Neuronal stem cell (in vitro differentiated cells): ENCODE data around the gene GRM1. TPM values are rescaled to one million over a fixed set of nuclear protein-coding genes. Genes with fewer than 3 reads are reported as not detected.

Source experiments
- DNase-seq: peaks from one replicate; pipeline ENCODE4 v3.0.0-alpha.2; 2013; ENCODE audit warnings: low spot score
- H2AFZ ChIP-seq: one replicate; pipeline ENCODE4 v1.6.1; 2013; ENCODE audit warnings: mild to moderate bottlenecking, low read length, inconsistent platforms
- H2AK5ac ChIP-seq: 2 replicates; pipeline ENCODE4 v1.6.1; 2013; ENCODE audit warnings: low read depth, mild to moderate bottlenecking, inconsistent platforms, low read length, moderate library complexity, mixed read lengths
- H2BK120ac ChIP-seq: 2 replicates; pipeline ENCODE4 v1.6.1; 2013; ENCODE audit warnings: low read depth, mild to moderate bottlenecking, inconsistent platforms, low read length, moderate library complexity, mixed read lengths
- H2BK12ac ChIP-seq: one replicate; pipeline ENCODE4 v1.6.1; 2013; ENCODE audit warnings: low read length, inconsistent platforms
- H2BK15ac ChIP-seq: 2 replicates; pipeline ENCODE4 v1.6.1; 2013; ENCODE audit warnings: mild to moderate bottlenecking, low read length, inconsistent platforms, mixed read lengths
- H2BK5ac ChIP-seq: one replicate; pipeline ENCODE4 v1.6.1; 2013; ENCODE audit warnings: inconsistent platforms, mild to moderate bottlenecking, low read length, moderate library complexity
- H3K14ac ChIP-seq: one replicate; pipeline ENCODE4 v1.6.1; 2013; ENCODE audit warnings: low read length, inconsistent platforms
- H3K18ac ChIP-seq: 2 replicates; pipeline ENCODE4 v1.6.1; 2013; ENCODE audit warnings: low read length, inconsistent platforms
- H3K23ac ChIP-seq: 2 replicates; pipeline ENCODE4 v1.6.1; 2013; ENCODE audit warnings: low read depth, mild to moderate bottlenecking, mixed read lengths, low read length, inconsistent platforms; ENCODE audit not compliant: poor library complexity
- H3K27ac ChIP-seq: replicated peaks from 3 replicates; pipeline ENCODE4 v1.5.1; 2013; ENCODE audit warnings: low read length, inconsistent platforms
- H3K27me3 ChIP-seq, 3 experiments: 2 replicates each; pipeline ENCODE4 v1.6.1; 2013; ENCODE audit warnings: low read length in 3 of 3, mild to moderate bottlenecking in 2 of 3, inconsistent platforms in 1 of 3, low read depth in 1 of 3, mixed read lengths in 1 of 3, moderate library complexity in 1 of 3; ENCODE audit not compliant: control insufficient read depth in 3 of 3, insufficient read depth in 3 of 3
- H3K36me3 ChIP-seq, 2 donors: replicated peaks in 1 of 2; 2 replicates each; pipeline ENCODE4 v1.6.1; 2013; ENCODE audit warnings: low read length in 2 of 2; ENCODE audit not compliant: control insufficient read depth in 2 of 2, insufficient read depth in 2 of 2
- H3K4ac ChIP-seq: 2 replicates; pipeline ENCODE4 v1.6.1; 2013; ENCODE audit warnings: inconsistent platforms, mild to moderate bottlenecking, low read length, moderate library complexity
- H3K4me1 ChIP-seq, 2 donors: 1 replicate in 1 of 2; 2 replicates in 1 of 2; pipeline ENCODE4 v1.6.1; 2013; ENCODE audit warnings: low read length in 2 of 2, low read depth in 1 of 2; ENCODE audit not compliant: control insufficient read depth in 2 of 2, insufficient read depth in 1 of 2
- H3K4me2 ChIP-seq: one replicate; pipeline ENCODE4 v1.6.1; 2013; ENCODE audit warnings: mild to moderate bottlenecking, low read length, inconsistent platforms; ENCODE audit not compliant: insufficient read depth, poor library complexity, severe bottlenecking
- H3K4me3 ChIP-seq, 2 donors: 2 replicates each; pipeline ENCODE4 v1.5.1; 2013; ENCODE audit warnings: low read length in 2 of 2, mild to moderate bottlenecking in 2 of 2, inconsistent platforms in 1 of 2, moderate library complexity in 1 of 2
- H3K79me1 ChIP-seq: one replicate; pipeline ENCODE4 v1.6.1; 2013; ENCODE audit warnings: low read depth, mild to moderate bottlenecking, inconsistent platforms, low read length, moderate library complexity
- H3K9ac ChIP-seq: one replicate; pipeline ENCODE4 v1.6.1; 2013; ENCODE audit warnings: mild to moderate bottlenecking, low read depth, low read length, inconsistent platforms; ENCODE audit not compliant: poor library complexity
- H3K9me3 ChIP-seq, 2 donors: replicated peaks in 1 of 2; 2 replicates each; pipeline versions ENCODE3 to v1.6.1; 2013; ENCODE audit warnings: low read length in 2 of 2, mild to moderate bottlenecking in 2 of 2, inconsistent platforms in 1 of 2, low read depth in 1 of 2, mixed read lengths in 1 of 2, moderate library complexity in 1 of 2; ENCODE audit not compliant: control insufficient read depth in 2 of 2, insufficient read depth in 1 of 2
- H4K8ac ChIP-seq: one replicate; pipeline ENCODE4 v1.6.1; 2013; ENCODE audit warnings: low read depth, mild to moderate bottlenecking, inconsistent platforms, low read length, moderate library complexity
- H4K91ac ChIP-seq: one replicate; pipeline ENCODE4 v1.6.1; 2013; ENCODE audit warnings: low read length, low read depth, mild to moderate bottlenecking, inconsistent platforms; ENCODE audit not compliant: poor library complexity
- WGBS, 2 donors: extraction: QIAGEN DNeasy Blood & Tissue Kit; methylation state at CpG; one replicate each; pipeline ENCODE4 v1.1.7; 2013; ENCODE audit warnings: missing lambda C conversion rate in 2 of 2, mixed read lengths in 1 of 2; ENCODE audit not compliant: insufficient read length in 2 of 2, insufficient replicate concordance in 1 of 2; ENCODE audit errors: extremely low coverage in 2 of 2; 5-methylcytosine and 5-hydroxymethylcytosine counted together
- small RNA-seq: library from polyadenylated mRNA; stranded (forward); fragments of <200 nt; extraction: miRNeasy Mini kit (QIAGEN cat#:217004); gene quantifications from one replicate; pipeline ENCODE3, GENCODE V24; 2013; ENCODE audit not compliant: insufficient read depth

GRM1 gene

DNA sequence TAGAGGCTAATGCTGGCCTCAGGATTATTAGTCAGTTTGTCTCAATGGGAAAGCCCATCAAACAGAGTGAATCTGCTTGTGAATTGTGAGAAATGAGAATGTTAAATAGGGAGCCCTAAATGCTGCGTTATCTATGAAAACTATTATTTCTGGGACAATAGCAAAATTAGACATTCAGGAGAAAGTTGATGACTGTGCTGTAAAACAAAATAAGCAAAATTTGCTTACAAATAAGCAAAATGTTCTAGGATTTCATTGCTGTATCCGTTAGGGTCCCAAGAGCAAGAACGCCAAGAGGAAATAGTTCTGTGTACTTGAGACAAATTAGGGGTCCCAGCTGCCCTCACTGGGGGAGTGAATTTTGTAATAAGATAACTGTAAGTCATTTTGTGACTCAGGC, 455.5 kb downstream of the GRM1 start:
- Histone ChIP-seq H3K4me1 (no peaks in the 10 kb centered on the region), H3K27me3 (no peaks in the 10 kb centered on the region), H4K91ac (no peak overlapping the region), H3K9me3 (peaks cover 0 to 1% of the 10 kb centered on the region in 2 donors), H2BK5ac (no peak overlapping the region), H2AK5ac (no peak overlapping the region), H2BK12ac (no peak overlapping the region), H3K4ac (no peak overlapping the region), H3K4me3 (no peak overlapping the region), H3K14ac (no peak overlapping the region), H3K9ac (no peak overlapping the region), H2BK120ac (no peak overlapping the region), H3K18ac (no peak overlapping the region), H2BK15ac (no peak overlapping the region), H3K36me3 (no peaks in the 10 kb centered on the region), H3K79me1 (no peaks in the 10 kb centered on the region), H3K4me2 (no peak overlapping the region), H3K23ac (no peak overlapping the region), H2AFZ (no peak overlapping the region), H3K27ac (no peak overlapping the region), H4K8ac (no peak overlapping the region)
- DNase-seq = no peak
- no CpG with 5 or more reads among the region's 3 CpGs for WGBS, 2 donors

Small RNAs within 50 kb of the gene (small RNA-seq; reads per million reads assigned to genes)
- not detected for gene RNA5SP222
